HG02938 (cell line): ENCODE data around the gene EXOC6B.
"Not testable (repeated sequence)": the region's sequence is repeated elsewhere in the genome, so short reads cannot be mapped to it uniquely, and the experiment has no call there.

ENCODE experiments used
- ATAC-seq: cut with Tn5 transposase; IDR thresholded peaks from one replicate; pipeline ENCODE4 v1.9.1; 2021; ENCODE audit warnings: mild to moderate bottlenecking, moderate library complexity; ENCODE audit not compliant: unreplicated experiment

The EXOC6B gene

DNA sequence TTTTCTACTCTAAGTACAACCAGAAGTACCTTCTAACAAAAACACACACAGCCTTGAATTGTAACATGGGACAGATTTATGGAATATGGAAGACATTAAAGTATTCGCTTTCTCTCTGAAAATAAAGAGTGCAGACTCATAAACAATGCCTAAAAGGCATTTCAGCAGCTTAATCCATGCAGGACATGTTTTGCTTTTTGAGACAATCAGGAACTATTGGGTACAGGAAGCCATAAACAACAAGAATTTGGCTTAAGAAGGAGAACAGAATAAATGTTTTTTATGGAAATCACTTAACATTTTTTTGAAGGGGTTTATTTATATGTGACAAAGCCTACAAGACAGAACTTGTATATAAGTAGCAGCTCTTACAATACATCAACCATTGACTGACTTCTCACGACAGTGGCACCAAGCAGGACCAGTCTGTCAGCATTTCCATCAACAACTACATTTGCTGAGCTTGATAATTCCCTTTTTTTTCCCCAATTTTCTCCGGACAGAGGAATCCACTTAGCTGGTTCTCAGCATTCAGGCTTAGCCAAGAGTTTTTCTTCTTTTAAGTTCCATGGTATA is 140.1 kb downstream of the EXOC6B start:
- no peak for ATAC-seq

DNA sequence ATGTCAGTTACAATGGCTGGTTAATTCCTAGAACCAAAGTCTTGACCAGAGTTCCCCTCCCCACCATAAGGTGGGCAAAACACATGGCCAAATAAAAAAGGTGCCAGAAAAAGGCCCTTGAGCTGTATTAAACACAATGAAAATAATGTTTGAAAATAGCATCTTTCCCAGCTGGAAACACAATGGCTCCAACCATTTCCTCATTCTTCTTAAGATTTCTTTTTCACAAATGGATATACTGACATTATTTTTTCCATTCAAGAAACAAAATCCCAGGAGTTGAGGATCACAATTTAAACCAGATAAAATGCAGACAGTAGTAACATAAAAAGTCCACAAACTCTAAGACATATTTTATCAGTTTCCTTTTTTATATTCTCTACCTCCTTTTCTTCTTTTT is 143.8 kb downstream of the EXOC6B start:
- no peak for ATAC-seq

DNA sequence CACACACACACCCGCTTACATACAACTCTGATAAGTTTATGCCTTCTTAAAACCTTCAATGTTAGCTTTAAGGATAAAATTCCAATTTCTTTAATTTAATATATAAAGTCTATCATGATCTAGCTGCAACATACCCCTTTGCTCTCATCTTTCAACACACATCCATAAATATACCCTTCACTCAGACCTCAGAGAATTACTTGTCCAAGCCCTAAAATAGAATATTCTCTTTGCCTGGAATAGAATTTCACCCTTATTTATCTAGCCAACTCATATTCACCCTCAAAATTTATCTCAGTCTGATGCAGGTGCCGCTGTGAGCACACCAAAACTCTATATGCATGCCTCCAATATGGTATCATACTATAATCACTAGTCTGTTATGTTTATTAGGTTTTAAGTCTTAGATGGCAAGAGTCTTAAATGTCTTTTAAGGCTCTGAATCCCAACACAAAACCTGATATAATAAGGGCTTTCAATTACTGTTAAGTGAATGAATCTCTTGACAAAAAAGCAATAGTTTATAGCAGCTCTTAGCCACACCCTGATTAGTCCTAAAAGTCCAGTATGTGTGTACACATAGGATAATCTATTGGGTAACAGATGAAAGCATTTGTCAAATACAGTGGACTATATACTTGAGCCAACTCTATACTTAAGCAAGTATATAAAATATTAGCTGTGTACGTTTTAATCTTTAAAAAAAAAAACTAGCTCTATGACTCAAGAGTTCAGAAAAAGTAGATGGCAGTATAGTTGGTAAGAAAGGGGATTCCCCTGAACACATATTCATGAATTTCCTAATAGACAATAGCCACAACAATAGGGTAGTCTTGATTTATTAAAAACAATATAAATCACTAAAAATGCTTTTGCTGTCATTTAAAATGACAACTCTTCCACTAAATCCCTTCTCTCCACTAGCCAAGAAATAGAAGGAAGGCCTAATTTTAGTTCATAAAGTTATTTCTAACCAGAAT is 144.5 kb downstream of the EXOC6B start:
- no peak for ATAC-seq

DNA sequence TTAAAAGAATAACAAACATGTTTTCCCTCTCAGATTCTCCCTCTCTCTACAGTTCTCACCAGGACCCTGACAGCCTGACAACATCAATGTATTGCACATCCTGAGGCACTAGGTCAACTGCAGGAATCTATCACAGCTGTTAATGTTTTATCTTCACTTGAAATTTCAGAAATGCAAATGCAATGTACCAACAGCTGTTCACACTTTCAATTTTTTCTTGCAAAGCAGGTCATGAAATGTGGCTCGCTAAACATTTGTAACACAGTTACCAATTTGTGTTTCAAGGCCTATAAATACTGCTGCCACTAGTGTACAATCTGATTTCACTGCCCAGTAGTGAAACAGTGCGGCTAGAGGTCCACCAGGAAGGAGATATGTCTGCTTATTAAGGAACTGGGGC is 147.8 kb downstream of the EXOC6B start:
- peak; percentile 79 for ATAC-seq

DNA sequence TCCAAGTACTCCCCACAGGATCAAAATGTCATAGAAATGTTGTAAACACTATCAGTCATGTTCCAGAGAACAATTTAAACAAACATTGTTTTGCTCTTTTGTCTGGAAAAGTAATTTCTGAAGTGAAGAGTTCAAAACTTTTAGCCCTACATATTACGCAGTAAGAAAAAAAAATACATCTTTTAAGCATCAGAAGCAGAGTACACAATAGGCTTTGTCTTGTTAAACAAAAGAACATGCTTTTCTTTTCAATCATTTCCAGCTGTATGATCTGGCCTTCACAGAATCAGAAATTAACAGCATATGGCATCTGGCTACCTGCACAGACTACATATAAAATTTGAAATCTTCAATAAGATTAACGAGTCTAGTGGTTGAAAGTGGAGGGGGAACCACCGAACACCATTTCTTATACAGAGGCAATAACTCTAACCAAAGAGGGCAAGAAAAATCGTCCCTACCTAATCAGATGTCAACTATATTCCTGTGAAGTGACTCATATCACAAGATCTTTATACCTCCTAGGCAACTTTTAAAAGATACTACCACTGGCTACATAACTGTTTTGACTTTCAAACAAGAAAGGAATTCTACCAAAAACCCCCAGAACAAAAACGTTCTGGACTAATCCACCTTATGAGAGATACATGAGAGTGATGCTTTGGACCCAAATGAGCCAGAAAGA is 149.3 kb downstream of the EXOC6B start:
- ATAC-seq: no peak

DNA sequence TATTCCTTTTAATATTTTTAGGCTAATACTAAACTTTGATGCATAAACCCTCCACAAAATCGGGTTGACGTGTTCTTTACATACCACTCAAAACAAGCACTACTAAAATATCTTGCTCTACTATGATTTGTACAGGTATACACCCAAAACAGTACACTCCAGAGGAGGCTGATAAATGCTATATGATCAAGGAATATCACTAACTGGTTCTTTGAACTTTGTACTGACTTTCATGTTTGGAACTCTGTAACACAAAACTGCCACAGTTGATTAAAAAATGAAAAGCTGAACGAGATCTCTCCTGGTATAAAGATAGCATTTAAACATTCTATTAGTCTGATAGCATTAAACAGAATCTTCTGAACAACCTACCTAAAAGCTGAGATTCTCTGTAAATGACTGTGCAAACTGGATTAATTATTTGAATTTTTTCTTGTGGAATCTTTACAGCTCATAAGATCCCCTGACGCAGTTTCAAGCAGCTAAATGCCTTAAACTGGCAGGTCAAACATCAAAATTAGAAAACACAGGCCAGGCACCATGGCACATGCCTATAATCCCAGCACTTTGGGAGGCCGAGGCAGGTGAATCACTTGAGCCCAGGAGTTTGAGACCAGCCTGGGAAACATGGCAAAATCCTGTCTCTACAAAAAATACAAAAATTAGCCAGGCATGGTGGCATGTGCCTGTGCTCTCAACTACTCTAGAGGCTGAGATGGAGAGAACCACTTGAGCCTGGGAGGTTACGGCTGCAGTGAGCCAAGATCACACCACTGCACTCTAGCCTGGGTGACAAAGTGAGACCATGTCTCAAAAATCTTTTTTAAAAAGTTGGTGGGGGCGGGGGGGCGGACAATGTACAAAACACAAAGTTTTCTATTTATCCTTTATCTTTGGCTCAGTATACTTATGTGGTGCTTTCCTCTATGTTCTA is 150.6 kb downstream of the EXOC6B start:
- no peak for ATAC-seq

DNA sequence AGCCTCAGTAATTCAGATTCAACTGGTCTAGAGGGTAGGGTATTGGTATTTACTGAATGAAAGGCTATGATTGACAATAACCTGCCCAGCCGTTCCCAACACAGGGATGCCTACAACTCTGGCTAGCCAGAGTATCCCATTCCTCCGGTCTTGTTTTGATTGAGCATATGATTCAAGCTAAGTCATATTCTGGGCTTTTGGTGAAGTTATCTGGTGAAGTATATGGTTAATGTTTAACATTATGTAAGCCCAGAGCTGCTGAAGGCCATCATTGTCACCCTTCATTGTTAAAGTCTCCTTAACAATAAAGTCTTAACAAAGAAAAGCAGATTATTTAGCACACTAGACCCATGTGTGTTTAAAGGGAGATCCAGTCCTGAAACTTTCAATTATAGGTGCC is 152.6 kb downstream of the EXOC6B start:
- ATAC-seq: no peak

DNA sequence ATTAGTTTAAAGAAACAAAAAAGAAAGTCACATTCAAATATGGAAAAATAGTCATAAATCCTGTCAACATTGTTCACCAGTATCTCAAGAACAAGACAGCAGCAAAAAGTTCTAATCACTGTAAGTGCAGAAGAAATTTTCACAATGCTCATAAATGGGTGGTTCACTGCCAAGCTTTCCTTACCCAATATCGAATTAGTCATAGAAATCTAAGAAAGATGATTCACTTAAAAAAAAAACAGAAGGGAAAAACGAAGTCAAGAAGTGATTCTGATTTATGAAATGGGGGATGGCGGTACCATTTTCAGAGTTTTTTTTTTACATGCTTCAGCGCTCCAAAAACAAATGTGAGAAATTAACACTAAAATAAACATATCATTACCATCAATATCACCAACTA is 156.7 kb downstream of the EXOC6B start:
- no peak for ATAC-seq

DNA sequence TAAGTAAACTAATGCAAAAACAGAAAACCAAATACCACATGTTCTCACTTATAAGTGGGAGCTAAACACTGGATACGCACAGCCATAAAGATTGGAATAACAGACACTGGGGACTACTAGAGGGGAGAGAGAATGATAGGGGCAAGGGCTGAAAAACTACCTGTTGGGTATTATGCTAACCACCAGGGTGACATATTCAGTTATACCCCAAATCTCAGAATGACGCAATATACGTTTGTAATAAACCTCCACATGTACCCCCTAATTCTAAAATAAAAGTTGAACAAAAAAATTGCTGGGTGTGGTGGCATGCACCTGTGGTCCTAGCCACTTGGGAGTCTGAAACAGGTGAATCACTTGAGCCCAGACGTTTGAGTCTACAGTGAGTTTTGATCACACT is 157.2 kb downstream of the EXOC6B start:
- no peak for ATAC-seq

DNA sequence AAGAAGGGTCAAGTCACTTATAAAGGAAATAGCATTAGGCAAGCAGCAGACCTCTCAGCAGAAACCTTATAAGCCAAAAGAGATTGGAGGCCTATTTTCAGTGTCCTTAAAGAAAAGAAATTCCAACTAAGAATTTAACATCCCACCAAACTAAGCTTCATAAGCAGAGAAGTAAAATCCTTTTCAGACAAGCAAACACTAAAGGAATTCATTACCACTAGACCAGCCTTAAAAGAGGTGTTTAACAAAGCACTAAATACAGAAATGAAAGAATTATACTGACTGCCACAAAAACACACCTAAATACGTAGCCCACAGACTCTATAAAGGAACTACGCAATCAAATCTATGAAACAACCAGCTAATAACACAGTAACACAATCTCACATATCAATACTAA is 160.4 kb downstream of the EXOC6B start:
- ATAC-seq: no peak

DNA sequence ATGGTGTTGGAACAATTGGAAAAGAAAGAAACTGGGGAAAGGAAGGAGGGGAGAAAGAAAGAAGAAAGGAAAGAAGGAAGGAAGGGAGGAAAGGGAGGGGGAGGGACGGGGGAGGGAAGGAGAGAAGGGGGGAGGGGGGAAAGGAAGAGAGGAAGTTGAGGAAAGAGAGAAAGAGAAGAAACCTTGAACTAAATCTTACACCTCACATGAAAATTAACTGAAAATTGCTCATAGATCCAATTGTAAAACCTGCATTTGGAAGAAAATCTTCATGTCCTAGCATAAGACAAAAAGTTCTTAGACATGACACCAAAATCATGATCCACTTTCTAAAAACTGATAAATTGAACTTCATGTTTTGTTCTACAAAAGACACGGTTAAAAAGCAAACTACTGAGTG is 163.8 kb downstream of the EXOC6B start:
- ATAC-seq: no peak

DNA sequence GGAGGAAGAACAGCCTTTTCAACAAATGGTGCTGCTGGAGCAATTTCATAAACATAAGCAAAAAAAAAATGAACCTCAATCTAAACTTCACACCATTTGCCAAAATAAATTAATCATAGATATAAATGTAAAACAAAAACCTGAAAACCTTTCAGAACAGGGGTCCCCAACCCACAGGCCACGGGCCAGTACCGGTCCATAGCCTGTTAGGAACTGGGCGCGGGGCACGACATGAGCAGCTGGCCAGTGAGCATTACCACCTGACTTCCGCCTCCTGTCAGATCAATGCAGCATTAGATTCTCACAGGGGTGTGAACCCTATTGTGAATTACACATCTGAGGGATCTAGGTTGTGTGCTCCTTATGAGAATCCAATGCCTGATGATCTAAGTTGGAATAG is 176.0 kb downstream of the EXOC6B start:
- no peak for ATAC-seq

DNA sequence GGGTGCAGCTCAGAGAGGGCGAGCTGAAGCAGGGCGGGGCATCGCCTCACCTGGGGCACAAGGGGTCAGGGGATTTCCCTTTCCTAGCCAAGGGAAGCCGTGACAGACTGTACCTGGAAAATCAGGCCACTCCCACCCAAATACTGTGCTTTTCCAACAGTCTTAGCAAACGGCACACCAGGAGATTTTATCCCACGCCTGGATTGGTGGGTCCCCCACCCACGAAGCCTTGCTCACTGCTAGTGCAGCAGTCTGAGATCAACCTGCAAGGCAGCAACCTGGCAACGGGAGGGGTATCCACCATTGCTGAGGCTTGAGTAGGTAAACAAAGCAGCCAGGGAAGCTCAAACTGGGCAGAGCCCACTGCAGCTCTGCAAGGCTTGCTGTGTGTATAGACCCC is 184.6 kb downstream of the EXOC6B start:
- not testable (repeated sequence) for ATAC-seq

DNA sequence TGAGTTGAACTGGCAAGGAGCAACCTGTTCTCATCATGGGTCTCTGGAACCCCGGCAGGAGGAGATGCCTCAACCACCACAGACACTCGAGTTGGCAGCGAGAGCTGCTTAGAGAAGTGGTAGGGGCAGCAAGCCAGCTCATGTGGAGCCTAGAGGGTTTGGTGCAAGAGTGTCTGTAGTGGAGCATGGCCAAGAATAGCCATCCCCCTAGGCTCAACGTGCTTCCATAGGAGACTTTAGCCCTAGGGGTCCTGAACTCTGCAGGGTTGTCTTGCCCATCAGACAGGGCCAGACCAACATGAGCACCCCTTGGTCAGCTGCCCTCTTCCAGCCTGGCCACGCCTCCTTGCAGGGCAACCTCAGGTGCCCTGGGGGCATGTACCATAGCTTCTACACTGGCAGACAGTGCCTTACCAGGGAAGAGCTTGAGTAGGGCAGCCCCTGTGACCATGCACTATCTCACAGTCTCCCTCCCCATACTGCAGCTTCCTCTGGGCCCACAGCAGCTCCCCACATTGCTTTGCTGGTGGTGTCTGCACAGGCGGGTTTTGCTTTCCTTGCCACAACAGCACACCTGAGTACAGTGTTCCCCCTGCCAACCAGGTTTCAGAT is 187.1 kb downstream of the EXOC6B start:
- no peak for ATAC-seq

DNA sequence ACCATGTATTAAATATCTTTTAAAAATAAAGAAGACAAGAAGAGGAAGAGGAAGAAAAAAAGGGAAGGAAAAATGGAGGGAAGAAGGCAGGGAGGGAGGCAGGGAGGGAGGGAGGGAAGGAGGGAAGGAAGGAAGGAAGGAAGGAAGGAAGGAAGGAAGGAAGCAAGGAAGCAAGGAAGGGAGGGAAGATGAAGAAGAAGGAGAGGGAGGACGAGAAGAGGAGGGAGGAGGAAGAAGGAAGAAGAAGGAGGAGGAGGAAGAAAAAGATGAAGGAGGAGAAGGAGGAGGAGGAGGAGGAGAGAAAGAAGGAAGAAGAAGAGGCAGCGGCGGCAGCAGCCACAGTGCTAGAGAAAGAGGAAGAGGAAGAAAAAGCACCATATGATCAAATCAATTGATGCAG is 189.6 kb downstream of the EXOC6B start:
- no peak for ATAC-seq

DNA sequence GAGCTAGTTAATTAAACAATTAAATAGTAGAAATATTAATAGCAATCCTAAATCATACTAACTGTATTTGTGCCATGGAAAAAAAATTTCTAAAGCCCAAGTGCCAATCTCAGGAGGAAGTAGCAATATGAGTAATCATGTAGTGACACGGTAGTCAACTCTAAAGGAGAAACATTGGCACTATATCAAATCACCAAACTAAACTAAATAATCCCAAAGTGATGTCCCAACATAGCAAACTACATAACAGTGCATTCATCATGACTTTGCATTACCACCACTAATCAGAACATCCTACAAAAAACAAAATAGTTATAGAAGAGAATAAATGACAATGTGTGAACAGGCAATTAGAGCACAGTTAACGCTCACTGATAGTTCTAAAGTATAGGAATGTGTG is 195.1 kb downstream of the EXOC6B start:
- no peak for ATAC-seq

DNA sequence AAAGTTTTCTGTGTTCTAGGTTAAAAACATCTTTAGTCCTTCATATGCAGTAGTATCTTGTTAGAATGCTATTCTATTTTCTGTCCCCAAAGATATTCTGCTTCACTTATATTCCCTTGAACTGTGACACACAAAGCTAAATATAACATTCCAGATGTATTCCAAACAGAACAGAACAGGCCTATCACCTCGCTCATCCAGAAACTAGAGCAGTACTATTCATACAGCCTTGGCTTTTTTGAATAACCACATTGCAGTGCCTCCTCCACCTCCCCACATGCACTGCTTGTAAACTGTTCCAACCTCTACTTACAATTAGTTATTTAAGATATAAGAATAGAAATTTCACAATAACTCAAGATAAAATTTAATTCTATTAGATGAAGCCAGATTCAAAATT is 196.8 kb downstream of the EXOC6B start:
- ATAC-seq: no peak

DNA sequence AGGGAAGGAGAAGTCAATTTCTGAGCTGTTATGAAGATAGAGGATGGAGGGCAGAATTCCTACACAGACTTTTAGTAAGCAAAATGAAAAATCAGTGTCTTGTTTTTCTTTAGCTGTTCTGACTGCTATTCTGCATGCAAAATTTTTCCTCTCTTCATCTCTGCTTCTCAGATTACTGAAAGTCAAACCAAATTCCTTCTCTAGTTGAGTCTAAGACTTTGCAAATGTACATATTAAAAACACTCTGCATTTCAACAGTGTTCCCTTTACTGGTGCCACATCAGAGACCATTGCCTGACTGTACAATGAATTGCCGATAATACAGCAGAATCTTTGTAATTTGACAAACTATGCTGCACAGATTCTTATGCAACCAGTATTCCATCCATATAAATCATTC is 198.8 kb downstream of the EXOC6B start:
- no peak for ATAC-seq

DNA sequence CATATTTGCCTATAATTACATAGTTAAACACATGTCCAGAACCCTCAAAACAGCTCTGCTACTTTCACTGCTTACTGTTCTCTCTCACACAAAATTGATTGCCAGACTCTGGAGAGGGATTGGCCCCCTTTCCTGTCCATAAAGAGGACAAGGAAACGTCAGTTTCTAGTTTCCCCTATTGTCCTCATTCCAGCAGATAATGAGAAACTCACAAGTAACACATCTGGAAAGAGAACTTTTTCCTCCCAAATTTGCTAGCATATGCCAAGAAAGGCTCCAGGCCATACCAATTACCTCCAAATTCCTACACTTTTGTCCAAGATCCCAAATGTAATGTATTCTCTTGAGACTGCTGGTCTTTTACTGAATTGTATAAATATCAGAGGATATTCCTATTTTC is 200.5 kb downstream of the EXOC6B start:
- ATAC-seq: no peak

DNA sequence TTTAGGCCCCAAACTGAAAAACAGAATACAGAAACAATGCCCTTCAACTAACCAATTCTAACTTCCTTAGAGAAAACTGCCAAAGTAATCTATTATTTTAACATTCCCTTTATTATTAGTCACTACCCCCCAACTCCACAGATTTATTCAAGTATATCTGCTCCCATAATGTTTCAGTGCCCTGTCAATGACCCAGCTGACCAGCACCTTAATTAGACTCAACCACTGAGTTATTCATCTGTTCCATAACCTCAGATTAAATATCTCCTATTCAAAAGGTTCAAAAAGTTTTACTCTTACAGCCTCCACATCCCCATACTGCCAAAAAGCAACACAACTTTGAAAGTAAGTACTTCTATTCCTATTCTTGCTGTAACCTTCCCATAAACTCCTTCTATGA is 202.4 kb downstream of the EXOC6B start:
- no peak for ATAC-seq
